Fibroblast of peridontal ligament (primary cell): Measurements from ENCODE around the gene CDCA8.
"Not testable (repeated sequence)": the region's sequence is repeated elsewhere in the genome, so short reads cannot be mapped to it uniquely, and the experiment has no call there.

ENCODE experiments used
- DNase-seq: peaks from one replicate; pipeline ENCODE4 v3.0.0-alpha.2; 2010; ENCODE audit errors: extremely low read depth

Gene CDCA8

GRCh38 chr1:37672136-37672870, 20.0 kb upstream of the CDCA8 start:
- DNase-seq: no peak

DNA sequence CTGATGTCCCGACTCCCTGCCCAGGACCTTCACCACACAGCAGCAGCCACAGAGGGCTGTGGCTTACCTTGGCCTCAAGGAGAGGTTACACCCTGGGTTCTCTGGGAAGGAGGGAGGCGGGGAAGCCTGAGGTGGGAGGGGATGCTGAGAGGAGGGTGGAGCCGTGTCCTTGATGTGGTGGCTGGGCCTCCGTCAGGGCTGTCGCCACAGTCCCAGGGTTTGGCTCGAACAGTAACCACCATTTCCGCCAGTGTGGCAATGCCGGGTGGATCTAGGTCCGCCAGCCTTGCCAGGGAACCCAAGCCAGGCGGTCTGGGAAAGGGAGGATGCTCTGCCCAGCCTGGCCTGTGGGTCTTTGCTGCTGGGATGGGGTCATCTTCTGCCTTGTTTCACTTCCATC, 18.4 kb upstream of the CDCA8 start:
- DNase-seq: no peak

DNA sequence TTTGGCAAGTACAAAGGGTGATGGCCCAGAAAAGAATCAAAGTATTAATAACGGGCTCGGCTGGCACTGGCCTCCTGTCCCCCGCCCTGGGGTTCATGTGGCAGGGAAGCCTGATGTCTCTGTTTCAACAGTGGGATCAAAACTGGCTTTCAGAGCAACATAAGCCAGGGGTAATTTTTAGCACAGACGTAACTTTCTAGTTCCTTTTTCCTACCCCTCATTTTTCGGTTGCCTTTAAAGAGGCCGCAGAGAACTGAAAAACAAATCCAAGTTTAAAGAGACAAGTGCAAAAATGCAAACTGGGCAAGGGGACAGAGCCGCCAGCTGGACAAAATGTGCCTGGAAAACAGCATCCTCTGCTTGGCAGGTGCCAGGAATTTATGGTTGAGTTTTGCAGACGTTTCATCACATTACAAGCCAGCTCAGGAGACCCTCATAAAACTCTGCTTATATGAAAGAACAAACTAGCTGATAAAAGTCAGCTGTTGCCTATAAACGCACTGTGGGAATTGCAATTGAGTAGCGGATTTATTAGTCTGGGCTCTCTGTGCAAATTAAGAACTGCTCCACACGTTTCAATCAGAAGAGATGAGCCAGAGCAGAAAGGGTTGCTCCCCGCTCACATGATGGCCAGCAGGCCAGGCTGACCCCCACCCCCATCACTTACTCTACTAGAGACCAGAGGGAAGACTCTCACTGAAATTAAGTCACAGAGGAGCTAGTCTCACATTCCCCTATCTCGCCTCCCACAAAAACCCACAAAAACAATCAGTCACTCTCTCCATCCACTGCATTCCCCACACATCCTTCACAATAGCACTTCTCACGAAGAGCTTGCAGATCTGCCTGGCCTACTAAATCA, 15.8 kb upstream of the CDCA8 start:
- DNase-seq: no peak

DNA sequence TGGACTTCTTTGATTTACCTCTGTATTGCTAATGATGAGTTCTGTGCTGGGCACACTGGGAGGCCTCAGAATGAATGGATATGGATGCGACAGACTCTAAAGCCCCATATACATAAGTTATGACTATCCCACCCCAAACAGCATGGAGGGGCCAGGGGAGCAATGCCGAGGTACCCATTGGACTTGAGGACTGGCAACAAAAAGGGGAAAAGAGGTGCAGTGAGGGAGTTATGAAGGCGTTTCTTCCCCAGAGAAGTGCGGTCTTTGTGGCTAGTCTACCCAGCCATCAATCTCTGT, 15.2 kb upstream of the CDCA8 start:
- DNase-seq: no peak

- no peak for DNase-seq
Measured at GRCh38 chr1:37677808-37678207, 14.5 kb upstream of the CDCA8 start.

GRCh38 chr1:37680933-37681332, 11.4 kb upstream of the CDCA8 start:
- no peak for DNase-seq

GRCh38 chr1:37682334-37682987, 9.9 kb upstream of the CDCA8 start:
- peak; percentile 80 for DNase-seq

DNA sequence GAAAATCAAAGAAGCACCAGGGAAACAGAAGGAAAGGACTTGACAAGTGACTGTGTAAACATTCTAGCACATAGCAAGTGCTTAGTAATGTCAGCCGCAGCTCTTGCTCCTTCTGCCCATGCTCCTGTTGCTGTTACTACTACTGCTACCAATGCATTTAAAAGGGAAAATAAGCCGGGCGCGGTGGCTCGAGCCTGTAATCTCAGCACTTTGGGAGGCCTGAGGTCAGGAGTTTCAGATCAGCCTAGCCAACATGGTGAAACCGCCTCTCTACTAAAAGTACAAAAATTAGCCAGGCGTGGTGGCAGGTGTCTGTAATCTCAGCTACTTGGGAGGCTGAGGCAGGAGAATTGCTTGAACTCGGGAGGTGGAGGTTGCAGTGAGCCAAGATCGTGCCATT, 8.1 kb upstream of the CDCA8 start:
- not testable (repeated sequence) for DNase-seq

GRCh38 chr1:37685722-37686121, 6.6 kb upstream of the CDCA8 start:
- DNase-seq: no peak

- not testable (repeated sequence) for DNase-seq
Measured at GRCh38 chr1:37687764-37688163, 4.6 kb upstream of the CDCA8 start.

DNA sequence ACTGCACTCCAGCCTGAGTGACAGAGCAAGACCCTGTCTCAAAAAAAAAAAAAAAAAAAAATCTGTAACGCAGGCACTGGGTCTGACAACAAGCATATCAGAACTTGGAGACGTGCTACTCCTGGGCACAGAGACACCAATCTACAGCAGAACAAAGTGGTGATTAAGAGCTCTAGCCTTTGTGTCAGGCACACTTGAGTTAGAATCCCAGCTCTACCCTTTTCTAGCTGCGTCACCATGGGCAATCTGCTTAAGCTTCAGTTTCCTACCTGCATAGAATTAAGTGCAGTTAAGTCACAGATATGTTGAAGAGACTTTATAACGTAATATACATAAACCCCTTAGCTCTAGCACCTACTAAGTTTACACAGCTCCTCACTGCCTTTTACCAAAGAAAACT, 3.4 kb upstream of the CDCA8 start:
- DNase-seq: no peak

GRCh38 chr1:37691497-37692077, 729 bp upstream of the CDCA8 start:
- DNase-seq: peak; percentile 25

- DNase-seq: no peak
Measured at GRCh38 chr1:37692834-37693175, 489 bp downstream of the CDCA8 start.

GRCh38 chr1:37697090-37697489, 4.8 kb downstream of the CDCA8 start:
- no peak for DNase-seq

- no peak for DNase-seq
Measured at GRCh38 chr1:37697737-37698136, 5.4 kb downstream of the CDCA8 start.

DNA sequence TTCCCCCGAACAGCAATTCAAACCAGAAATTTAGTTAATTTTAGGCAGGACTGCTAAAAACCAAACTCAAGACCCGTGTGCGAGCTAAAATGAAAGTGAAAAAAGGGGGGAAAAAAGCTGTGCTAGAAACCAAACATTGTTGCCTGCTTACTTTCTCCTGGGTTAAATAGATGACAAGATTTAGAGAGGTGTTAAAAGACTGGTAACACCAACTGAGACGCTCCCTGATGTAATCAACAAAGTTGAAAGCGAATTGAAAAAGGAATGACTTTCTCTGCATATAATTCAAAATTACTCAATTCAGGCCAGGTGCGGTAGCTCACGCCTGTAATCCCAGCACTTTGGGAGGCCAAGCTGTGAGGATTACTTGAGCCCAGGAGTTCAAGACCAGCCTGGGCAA, 6.8 kb downstream of the CDCA8 start:
- DNase-seq: no peak

- DNase-seq: no peak
Measured at GRCh38 chr1:37701051-37701450, 8.7 kb downstream of the CDCA8 start.

DNA sequence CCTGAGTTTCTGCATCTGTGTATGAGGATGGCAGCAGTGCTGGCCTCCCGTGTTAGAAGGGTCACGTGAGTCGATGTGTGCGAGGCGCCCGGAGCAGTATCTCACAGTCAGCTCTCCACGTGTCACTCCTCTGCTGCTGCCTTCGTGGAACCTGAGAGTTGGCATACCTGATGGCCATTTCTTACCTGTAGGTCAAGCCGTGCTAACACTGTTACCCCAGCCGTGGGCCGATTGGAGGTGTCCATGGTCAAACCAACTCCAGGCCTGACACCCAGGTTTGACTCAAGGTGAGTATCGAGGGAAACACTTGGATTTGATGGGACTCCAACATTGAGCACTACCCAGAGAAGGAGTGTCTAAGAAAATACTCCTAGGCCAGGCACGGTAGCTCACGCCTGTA, 10.7 kb downstream of the CDCA8 start:
- no peak for DNase-seq

DNA sequence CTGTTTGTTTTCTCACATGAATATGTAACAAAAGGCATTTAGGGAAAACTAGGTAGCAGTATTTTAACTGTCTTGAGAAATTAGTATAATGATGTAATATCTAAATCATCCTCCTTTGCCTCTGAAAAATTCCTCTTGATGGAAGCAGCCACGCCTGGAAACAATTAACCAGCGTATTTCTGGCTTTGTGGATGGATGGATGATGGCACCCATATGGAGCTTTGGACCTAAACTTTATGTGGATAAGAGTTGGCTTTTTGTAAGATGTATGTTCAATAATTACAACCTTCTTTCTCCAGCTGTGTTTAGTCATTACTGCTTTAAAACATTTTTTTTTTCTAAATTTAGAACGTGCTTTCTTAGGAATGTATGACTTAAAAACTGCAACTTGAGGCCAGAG, 12.7 kb downstream of the CDCA8 start:
- DNase-seq: peak; percentile 84

GRCh38 chr1:37705399-37705798, 13.1 kb downstream of the CDCA8 start:
- no peak for DNase-seq

GRCh38 chr1:37708471-37708870, 16.2 kb downstream of the CDCA8 start:
- no peak for DNase-seq

- no peak for DNase-seq
Measured at GRCh38 chr1:37714226-37714625, 21.9 kb downstream of the CDCA8 start.

GRCh38 chr1:37714689-37715088, 22.4 kb downstream of the CDCA8 start:
- no peak for DNase-seq
